ENCODE data around the gene TJP1.

GRCh38 chr15:29690765-29691475, 131.3 kb downstream of the TJP1 start:
- TF ChIP-seq REST (IDR thresholded peaks at IDR 0.05; ENCODE audit: insufficient read depth in 1 of 2, low read depth in 2 of 2, low read length in 2 of 2) (no peak), POLR2AphosphoS5 (IDR thresholded peaks at IDR 0.05; ENCODE audit: low read depth, low read length) (no peak), SIN3A (IDR thresholded peaks at IDR 0.05; ENCODE audit: borderline replicate concordance, insufficient read depth, low read length) (no peak)

All from PFSK-1 (cell line).